WI38 (cell line): ENCODE results near the gene TMEM126B.
A peak's percentile ranks its signal among the peaks of the same experiment; 100 is the strongest.

ENCODE experiments used
- H3K4me3 ChIP-seq: 2 replicates; pipeline ENCODE4 v1.5.1; 2011; ENCODE audit warnings: low read depth, mild to moderate bottlenecking, control low read depth, low read length
- CTCF ChIP-seq: IDR thresholded peaks from 2 replicates; pipeline ENCODE4 v1.5.1; 2012; ENCODE audit warnings: low read depth, mild to moderate bottlenecking, control low read depth, low read length

The TMEM126B gene

GRCh38 chr11:85627998-85628770, at the start of gene TMEM126B:
TSS of gene TMEM126B (plus strand) at chr11:85628593. CDS start at chr11:85628608, 15 bp downstream.
- peak within 1 kb of the TSS; percentile 92 for H3K4me3 ChIP-seq
- no peak for TF ChIP-seq CTCF

- TF ChIP-seq CTCF: no peak
- no peak overlapping the region for H3K4me3 ChIP-seq
Observed at GRCh38 chr11:85582111-85582510, 46.3 kb upstream of the TMEM126B start.

- TF ChIP-seq CTCF: no peak
- H3K4me3 ChIP-seq: no peak overlapping the region
Observed at GRCh38 chr11:85589373-85589772, 39.0 kb upstream of the TMEM126B start.

- H3K4me3 ChIP-seq: no peak overlapping the region
- no peak for TF ChIP-seq CTCF
Observed at GRCh38 chr11:85590848-85591483, 37.4 kb upstream of the TMEM126B start.

GRCh38 chr11:85595285-85595884, 33.0 kb upstream of the TMEM126B start:
- TF ChIP-seq CTCF: peak; percentile 15; the same call in 1 of the 2 replicates
- no peak overlapping the region for H3K4me3 ChIP-seq

GRCh38 chr11:85596886-85597285, 31.5 kb upstream of the TMEM126B start:
- no peak for TF ChIP-seq CTCF
- no peak overlapping the region for H3K4me3 ChIP-seq

- no peak overlapping the region for H3K4me3 ChIP-seq
- TF ChIP-seq CTCF: no peak
Observed at GRCh38 chr11:85599083-85599482, 29.3 kb upstream of the TMEM126B start.
